ENCODE results near the gene TADA1. TPM values are rescaled to one million over a fixed set of nuclear protein-coding genes. Genes with fewer than 3 reads are reported as not detected.

The TADA1 gene
- total RNA-seq, 2 donors from 2014 or later, result 10.9 to 11.1 TPM

GRCh38 chr1:166811691-166812090, 64.4 kb downstream of the TADA1 start:
- Histone ChIP-seq H3K27ac (no peak overlapping the region), H3K4me1 (no peaks in the 10 kb centered on the region), H3K36me3 (no peaks in the 10 kb centered on the region), H3K9me3 (no peaks in the 10 kb centered on the region), H3K27me3 (no peaks in the 10 kb centered on the region), H3K4me3 (no peak overlapping the region)
- no peak for DNase-seq (ENCODE audit: low spot score)
- TF ChIP-seq CTCF (IDR thresholded peaks at IDR 0.05), result no peak

DNA sequence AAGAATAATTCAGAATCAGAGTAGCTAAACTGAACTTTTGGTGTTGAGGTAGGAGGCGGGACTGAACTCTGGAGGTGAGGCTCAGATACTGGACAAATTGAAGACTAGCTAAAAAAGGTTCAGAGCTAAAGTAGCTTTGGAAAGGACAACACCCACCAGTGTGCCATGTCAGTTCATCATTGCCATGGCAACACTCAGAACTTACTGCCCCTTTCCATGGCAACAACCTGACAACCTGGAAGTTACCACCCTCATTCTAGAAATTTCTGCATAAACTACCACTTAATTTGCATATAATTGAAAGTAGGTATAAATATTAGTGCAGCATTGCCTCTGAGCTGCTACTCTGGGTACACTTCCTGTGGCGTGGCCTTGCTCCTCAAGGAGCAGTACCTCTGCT, 67.1 kb downstream of the TADA1 start:
- H3K9me3 ChIP-seq, result no peaks in the 10 kb centered on the region
- TF ChIP-seq CTCF (IDR thresholded peaks at IDR 0.05), result no peak
- DNase-seq (ENCODE audit: low spot score), result no peak

More for the DNA sequence above, 67.1 kb downstream of the TADA1 start:
- no peak overlapping the region for H3K4me3 ChIP-seq
- no peaks in the 10 kb centered on the region for H3K27me3 ChIP-seq
- no peaks in the 10 kb centered on the region for H3K4me1 ChIP-seq
- H3K27ac ChIP-seq, result no peak overlapping the region
- no peaks in the 10 kb centered on the region for H3K36me3 ChIP-seq

Other genes with a start within 250 kb of the TADA1 start
- 10 to 100 TPM; 15.8 to 20.2 TPM for gene POGK, start 36.8 kb downstream of the TADA1 start, total RNA-seq
- 10 to 100 TPM in 1 of 2 donors, 1 to 10 TPM in 1; 7.3 to 23.2 TPM for gene ILDR2, start 99.3 kb upstream of the TADA1 start, total RNA-seq
- gene MAEL, start 113.0 kb upstream of the TADA1 start, total RNA-seq, result 1 to 10 TPM; 6.7 to 8.5 TPM
- 1 to 10 TPM in 1 of 2 donors, not detected in 1; 1.5 TPM for gene GPA33, start 214.1 kb upstream of the TADA1 start, total RNA-seq
- gene STYXL2, start 217.8 kb upstream of the TADA1 start, total RNA-seq, result 100 to 1,000 TPM in 1 of 2 donors, 10 to 100 TPM in 1; 60.2 to 148 TPM

Data from right atrium auricular region (tissue), 2 donors.